Right atrium auricular region (tissue), 2 donors: Measurements from ENCODE around the gene OR5C1. TPM values are rescaled to one million over a fixed set of nuclear protein-coding genes. Genes with fewer than 3 reads are reported as not detected.

ENCODE experiments used
- DNase-seq: peaks from one replicate; pipeline ENCODE4 v3.0.0-alpha.2; 2019; ENCODE audit warnings: low spot score
- H3K27ac ChIP-seq, 2 donors: fragments of 200-600 bp; sonication (generic); 1 replicate in 1 of 2; 2 replicates in 1 of 2; pipeline ENCODE4 v1.5.1; 2016 to 2019
- H3K27me3 ChIP-seq, 2 donors: fragments of 200-600 bp; sonication (generic); one replicate each; pipeline versions ENCODE4 v1.5.1 to v1.6.0; 2017 to 2019
- H3K36me3 ChIP-seq: fragments of 200-600 bp; sonication (generic); one replicate; pipeline ENCODE4 v1.5.1; 2016
- H3K4me1 ChIP-seq, 2 donors: fragments of 200-600 bp; sonication (generic); one replicate each; pipeline versions ENCODE4 v1.5.1 to v1.6.0; 2017 to 2019
- H3K4me3 ChIP-seq, 2 donors: fragments of 200-600 bp; sonication (generic); 1 replicate in 1 of 2; 2 replicates in 1 of 2; pipeline ENCODE4 v1.5.1; 2017 to 2019; ENCODE audit warnings: mild to moderate bottlenecking in 1 of 2, moderate library complexity in 1 of 2
- H3K9me3 ChIP-seq, 2 donors: fragments of 200-600 bp; sonication (generic); one replicate each; pipeline ENCODE4 v1.5.1; 2019
- CTCF ChIP-seq, 2 donors: fragments of 200-600 bp; sonication (generic); IDR thresholded peaks; one replicate each; pipeline ENCODE4 v1.5.1; 2019; ENCODE audit warnings: antibody characterized with exemption in 2 of 2
- total RNA-seq, 2 donors: library from RNA; depleted of rRNA; stranded (reverse); fragments of >200 nt; gene quantifications; one replicate each; pipeline ENCODE4 v1.1.0, GENCODE V29; 2016

Gene OR5C1
- total RNA-seq, 2 donors from 2014 or later: not detected

- H3K4me3 ChIP-seq: no peak overlapping the region
- H3K36me3 ChIP-seq: peaks cover 13% of the 10 kb centered on the region
- peaks cover 0 to 4% of the 10 kb centered on the region in 2 donors for H3K4me1 ChIP-seq
- H3K27me3 ChIP-seq: no peaks in the 10 kb centered on the region
- no peaks in the 10 kb centered on the region for H3K9me3 ChIP-seq
- peak overlapping the region in 1 of 2 donors; percentile 42 for H3K27ac ChIP-seq
- DNase-seq: no peak
- no peak for TF ChIP-seq CTCF (IDR thresholded peaks at IDR 0.05)
Observed at GRCh38 chr9:122815544-122815943, 26.8 kb downstream of the OR5C1 start.

- H3K4me1 ChIP-seq: peaks cover 0 to 4% of the 10 kb centered on the region in 2 donors
- H3K4me3 ChIP-seq: no peak overlapping the region
- peak; percentile 63 for DNase-seq
- TF ChIP-seq CTCF (IDR thresholded peaks at IDR 0.05): no peak
- H3K36me3 ChIP-seq: peaks cover 13% of the 10 kb centered on the region
- H3K9me3 ChIP-seq: no peaks in the 10 kb centered on the region
- H3K27ac ChIP-seq: peak overlapping the region in 1 of 2 donors; percentile 42
- H3K27me3 ChIP-seq: no peaks in the 10 kb centered on the region
Observed at GRCh38 chr9:122816163-122816867, 27.6 kb downstream of the OR5C1 start.

- DNase-seq: peak; percentile 54
- peak overlapping the region in 1 of 2 donors; percentile 41 for H3K27ac ChIP-seq
Observed at GRCh38 chr9:122819326-122819725, 30.6 kb downstream of the OR5C1 start.

GRCh38 chr9:122819791-122820489 lies 31.2 kb downstream of the OR5C1 start:
- Histone ChIP-seq H3K9me3 (no peaks in the 10 kb centered on the region), H3K4me1 (peaks cover 0 to 16% of the 10 kb centered on the region in 2 donors), H3K27ac (peak overlapping the region in 1 of 2 donors; percentile 33), H3K36me3 (peaks cover 19% of the 10 kb centered on the region), H3K27me3 (no peaks in the 10 kb centered on the region), H3K4me3 (no peak overlapping the region)
- peak; percentile 36 for DNase-seq
- no peak for TF ChIP-seq CTCF (IDR thresholded peaks at IDR 0.05)

More at GRCh38 chr9:122819326-122819725, 30.6 kb downstream of the OR5C1 start:
- no peak for TF ChIP-seq CTCF (IDR thresholded peaks at IDR 0.05)
- Histone ChIP-seq H3K27me3 (no peaks in the 10 kb centered on the region), H3K4me3 (no peak overlapping the region), H3K9me3 (no peaks in the 10 kb centered on the region), H3K36me3 (peaks cover 19% of the 10 kb centered on the region), H3K4me1 (peaks cover 0 to 14% of the 10 kb centered on the region in 2 donors)

- H3K27me3 ChIP-seq: no peaks in the 10 kb centered on the region
- TF ChIP-seq CTCF (IDR thresholded peaks at IDR 0.05): no peak
- peak overlapping the region in 1 of 2 donors; percentile 33 for H3K27ac ChIP-seq
- no peak overlapping the region for H3K4me3 ChIP-seq
- no peaks in the 10 kb centered on the region for H3K9me3 ChIP-seq
- DNase-seq: peak; percentile 51
- H3K4me1 ChIP-seq: peaks cover 0 to 19% of the 10 kb centered on the region in 2 donors
- peaks cover 19% of the 10 kb centered on the region for H3K36me3 ChIP-seq
Observed at GRCh38 chr9:122820490-122820845, 31.7 kb downstream of the OR5C1 start.
